Mesothelial cell of epicardium (in vitro differentiated cells): Measurements from ENCODE around the gene DRD3. TPM values are rescaled to one million over a fixed set of nuclear protein-coding genes. Genes with fewer than 3 reads are reported as not detected.

ENCODE experiments used
- DNase-seq, 2 experiments: peaks; one replicate each; pipeline ENCODE4 v3.0.0; 2021; ENCODE audit warnings: low spot score in 2 of 2; ENCODE audit not compliant: unreplicated experiment in 2 of 2
- H3K27ac Mint-ChIP-seq: 2 replicates; pipeline ENCODE4 v1.8.0; 2021; ENCODE audit warnings: mixed read lengths
- H3K27me3 Mint-ChIP-seq: 2 replicates; pipeline ENCODE4 v1.8.0; 2021; ENCODE audit warnings: low read depth, mixed read lengths
- H3K36me3 Mint-ChIP-seq: 2 replicates; pipeline ENCODE4 v1.8.0; 2021; ENCODE audit warnings: mixed read lengths
- H3K4me1 Mint-ChIP-seq: 2 replicates; pipeline ENCODE4 v1.8.0; 2021; ENCODE audit warnings: mixed read lengths
- H3K4me3 Mint-ChIP-seq: 2 replicates; pipeline ENCODE4 v1.8.0; 2021; ENCODE audit warnings: mild to moderate bottlenecking, moderate library complexity, mixed read lengths
- H3K9me3 Mint-ChIP-seq: 2 replicates; pipeline ENCODE4 v1.8.0; 2021; ENCODE audit warnings: mixed read lengths
- CTCF ChIP-seq: fragments of 200-600 bp; sonication (generic); IDR thresholded peaks from one replicate; pipeline ENCODE4 v1.5.0; 2021; ENCODE audit warnings: antibody characterized with exemption; ENCODE audit not compliant: unreplicated experiment
- total RNA-seq: library from RNA; stranded (reverse); gene quantifications from 3 replicates; pipeline ENCODE4 v1.2.1, GENCODE V29; 2021

The DRD3 gene
- total RNA-seq, 1 donor from 2014 or later: not detected

- Mint-ChIP-seq H3K4me3 (no peak overlapping the region), H3K4me1 (peaks cover 12% of the 10 kb centered on the region), H3K9me3 (no peaks in the 10 kb centered on the region), H3K27ac (no peak overlapping the region), H3K27me3 (peaks cover 20% of the 10 kb centered on the region), H3K36me3 (no peaks in the 10 kb centered on the region)
- no peak for TF ChIP-seq CTCF
- no peak for DNase-seq
Observed at GRCh38 chr3:114110439-114110838, 68.4 kb downstream of the DRD3 start.

- H3K4me1 Mint-ChIP-seq: peaks cover 12% of the 10 kb centered on the region
- H3K4me3 Mint-ChIP-seq: no peak overlapping the region
- no peak overlapping the region for H3K27ac Mint-ChIP-seq
Observed at GRCh38 chr3:114108137-114108536, 70.7 kb downstream of the DRD3 start.

GRCh38 chr3:114104414-114104813, 74.4 kb downstream of the DRD3 start:
- Mint-ChIP-seq H3K9me3 (no peaks in the 10 kb centered on the region), H3K4me1 (no peaks in the 10 kb centered on the region), H3K36me3 (no peaks in the 10 kb centered on the region), H3K27me3 (peaks cover 7% of the 10 kb centered on the region), H3K27ac (no peak overlapping the region), H3K4me3 (no peak overlapping the region)
- no peak for TF ChIP-seq CTCF
- no peak for DNase-seq

More at GRCh38 chr3:114108137-114108536, 70.7 kb downstream of the DRD3 start:
- no peak for DNase-seq
- Mint-ChIP-seq H3K27me3 (peaks cover 20% of the 10 kb centered on the region), H3K36me3 (no peaks in the 10 kb centered on the region), H3K9me3 (no peaks in the 10 kb centered on the region)
- no peak for TF ChIP-seq CTCF

- Mint-ChIP-seq H3K4me1 (no peaks in the 10 kb centered on the region), H3K27ac (no peak overlapping the region), H3K27me3 (peaks cover 5% of the 10 kb centered on the region), H3K9me3 (no peaks in the 10 kb centered on the region), H3K4me3 (no peak overlapping the region), H3K36me3 (no peaks in the 10 kb centered on the region)
- TF ChIP-seq CTCF: no peak
- DNase-seq: no peak
Observed at GRCh38 chr3:114103858-114104257, 75.0 kb downstream of the DRD3 start.

GRCh38 chr3:114103181-114103580, 75.7 kb downstream of the DRD3 start:
- DNase-seq: no peak
- H3K36me3 Mint-ChIP-seq: no peaks in the 10 kb centered on the region
- no peak for TF ChIP-seq CTCF
- H3K27me3 Mint-ChIP-seq: peaks cover 5% of the 10 kb centered on the region
- H3K4me3 Mint-ChIP-seq: no peak overlapping the region
- no peaks in the 10 kb centered on the region for H3K9me3 Mint-ChIP-seq
- H3K4me1 Mint-ChIP-seq: no peaks in the 10 kb centered on the region
- no peak overlapping the region for H3K27ac Mint-ChIP-seq

- Mint-ChIP-seq H3K36me3 (no peaks in the 10 kb centered on the region), H3K9me3 (no peaks in the 10 kb centered on the region), H3K27ac (no peak overlapping the region), H3K27me3 (peaks cover 4% of the 10 kb centered on the region), H3K4me3 (no peak overlapping the region), H3K4me1 (no peaks in the 10 kb centered on the region)
- TF ChIP-seq CTCF: no peak
- no peak for DNase-seq
Observed at GRCh38 chr3:114101101-114101500, 77.8 kb downstream of the DRD3 start.
